SK-N-SH (cell line): ENCODE data around the gene PKM. TPM values are rescaled to one million over a fixed set of nuclear protein-coding genes. Genes with fewer than 3 reads are reported as not detected.
A peak's percentile ranks its signal among the peaks of the same experiment; 100 is the strongest.

Experiments
- CHD2 ChIP-seq: fragments of 150-350 bp; IDR thresholded peaks from 2 replicates; pipeline ENCODE4 v1.6.1; 2018; ENCODE audit warnings: low read length; ENCODE audit not compliant: partially characterized antibody
- ELF1 ChIP-seq: IDR thresholded peaks from 2 replicates; pipeline ENCODE4 v1.4.0; 2012
- EP300 ChIP-seq, 2 experiments: IDR thresholded peaks; 2 replicates each; pipeline versions ENCODE4 v1.4.0 to v1.6.1; 2012; ENCODE audit warnings: borderline replicate concordance in 1 of 2, low read depth in 1 of 2, low read length in 1 of 2
- EZH2phosphoT487 ChIP-seq: fragments of 200-600 bp; sonication (generic); IDR thresholded peaks from 2 replicates; pipeline ENCODE4 v1.6.1; 2017; ENCODE audit warnings: low read depth, mixed run types, mild to moderate bottlenecking, antibody characterized with exemption, moderate library complexity, borderline replicate concordance
- FOSL2 ChIP-seq: IDR thresholded peaks from 2 replicates; pipeline ENCODE4 v1.4.0; 2012; ENCODE audit warnings: low read depth, mild to moderate bottlenecking, moderate library complexity, borderline replicate concordance
- GABPA ChIP-seq: IDR thresholded peaks from 2 replicates; pipeline ENCODE4 v1.4.0; 2012; ENCODE audit warnings: low read depth, mild to moderate bottlenecking
- GATA2 ChIP-seq: sonication (generic); formaldehyde crosslinking; IDR thresholded peaks from 2 replicates; pipeline ENCODE4 v1.5.0; 2020; ENCODE audit warnings: mild to moderate bottlenecking, missing genetic modification reagents
- JUND ChIP-seq: IDR thresholded peaks from 2 replicates; pipeline ENCODE4 v1.4.0; 2012
- MXI1 ChIP-seq: IDR thresholded peaks from 2 replicates; pipeline ENCODE4 v1.6.1; 2012; ENCODE audit warnings: mild to moderate bottlenecking, low read depth, low read length, improper control_type of control experiment
- NRF1 ChIP-seq: IDR thresholded peaks from 2 replicates; pipeline ENCODE4 v1.6.1; 2012; ENCODE audit warnings: low read depth, mild to moderate bottlenecking, low read length
- POLR2AphosphoS5 ChIP-seq: IDR thresholded peaks from 2 replicates; pipeline ENCODE4 v1.6.1; 2012; ENCODE audit warnings: low read depth, low read length
- RAD21 ChIP-seq: IDR thresholded peaks from 2 replicates; pipeline ENCODE4 v1.6.1; 2012; ENCODE audit warnings: mild to moderate bottlenecking, low read length
- RCOR1 ChIP-seq: fragments of 150-350 bp; IDR thresholded peaks from 2 replicates; pipeline ENCODE4 v1.6.1; 2017; ENCODE audit warnings: antibody characterized with exemption, low read length
- REST ChIP-seq: IDR thresholded peaks from 2 replicates; pipeline ENCODE4 v1.6.1; 2012; ENCODE audit warnings: mild to moderate bottlenecking, low read depth, low read length, moderate library complexity
- RFX5 ChIP-seq: IDR thresholded peaks from 2 replicates; pipeline ENCODE4 v1.6.1; 2012; ENCODE audit warnings: mild to moderate bottlenecking, improper control_type of control experiment, low read length
- RXRA ChIP-seq: IDR thresholded peaks from 2 replicates; pipeline ENCODE4 v1.4.0; 2012; ENCODE audit warnings: low read depth, mild to moderate bottlenecking, borderline replicate concordance
- SIN3A ChIP-seq: IDR thresholded peaks from 2 replicates; pipeline ENCODE4 v1.6.1; 2012; ENCODE audit warnings: low read depth, mild to moderate bottlenecking, low read length, moderate library complexity, borderline replicate concordance
- SMC3 ChIP-seq: IDR thresholded peaks from 2 replicates; pipeline ENCODE4 v1.6.1; 2012; ENCODE audit warnings: low read depth, low read length, improper control_type of control experiment
- TAF1 ChIP-seq: IDR thresholded peaks from 2 replicates; pipeline ENCODE4 v1.6.1; 2012; ENCODE audit warnings: low read depth, mild to moderate bottlenecking, low read length, moderate library complexity, borderline replicate concordance
- TEAD4 ChIP-seq: IDR thresholded peaks from 2 replicates; pipeline ENCODE4 v1.4.0; 2012; ENCODE audit warnings: mild to moderate bottlenecking, borderline replicate concordance; ENCODE audit not compliant: insufficient read depth
- USF2 ChIP-seq: fragments of 150-350 bp; IDR thresholded peaks from 2 replicates; pipeline ENCODE4 v1.6.1; 2017; ENCODE audit warnings: antibody characterized with exemption, low read length, low read depth, borderline replicate concordance
- YY1 ChIP-seq: IDR thresholded peaks from 2 replicates; pipeline ENCODE4 v1.4.0; 2012; ENCODE audit warnings: low read depth, mild to moderate bottlenecking
- polyA plus RNA-seq, 3 experiments: library from polyadenylated mRNA; depleted of rRNA; stranded (reverse); fragments of >200 nt; gene quantifications; 2 replicates each; pipeline ENCODE4 v1.2.3, GENCODE V29; 2012
- TF ChIP-seq, protein P1 (sequence below): fragments of 200-600 bp; sonication (generic); IDR thresholded peaks from 2 replicates; pipeline ENCODE4 v1.6.1; 2017; ENCODE audit warnings: antibody characterized with exemption, mild to moderate bottlenecking, moderate library complexity

Gene PKM
- polyA plus RNA-seq, 1 of the 3 experiments (the other 2 are of a cell fraction) = 1,453 TPM

GRCh38 chr15:72199721-72200212, 31.2 kb downstream of the PKM start (continued):
- no peak for TF ChIP-seq REST
- peak; percentile 92 for TF ChIP-seq RAD21
- no peak for TF ChIP-seq ELF1
- TF ChIP-seq EZH2phosphoT487 = no peak
- no peak for TF ChIP-seq YY1
- TF ChIP-seq SIN3A = no peak
- TF ChIP-seq RCOR1 = 0 out of 2 replicates have a peak, but pooled peaks have one; percentile 32
- no peak for TF ChIP-seq USF2
- no peak for TF ChIP-seq FOSL2
- peak; percentile 29; the same call in 1 of the 2 replicates for TF ChIP-seq MXI1
- TF ChIP-seq TEAD4 = no peak
- TF ChIP-seq CHD2 = peak; percentile 20
- TF ChIP-seq GATA2 (CRISPR knock-in tag) = no peak
- TF ChIP-seq, protein P1, sequence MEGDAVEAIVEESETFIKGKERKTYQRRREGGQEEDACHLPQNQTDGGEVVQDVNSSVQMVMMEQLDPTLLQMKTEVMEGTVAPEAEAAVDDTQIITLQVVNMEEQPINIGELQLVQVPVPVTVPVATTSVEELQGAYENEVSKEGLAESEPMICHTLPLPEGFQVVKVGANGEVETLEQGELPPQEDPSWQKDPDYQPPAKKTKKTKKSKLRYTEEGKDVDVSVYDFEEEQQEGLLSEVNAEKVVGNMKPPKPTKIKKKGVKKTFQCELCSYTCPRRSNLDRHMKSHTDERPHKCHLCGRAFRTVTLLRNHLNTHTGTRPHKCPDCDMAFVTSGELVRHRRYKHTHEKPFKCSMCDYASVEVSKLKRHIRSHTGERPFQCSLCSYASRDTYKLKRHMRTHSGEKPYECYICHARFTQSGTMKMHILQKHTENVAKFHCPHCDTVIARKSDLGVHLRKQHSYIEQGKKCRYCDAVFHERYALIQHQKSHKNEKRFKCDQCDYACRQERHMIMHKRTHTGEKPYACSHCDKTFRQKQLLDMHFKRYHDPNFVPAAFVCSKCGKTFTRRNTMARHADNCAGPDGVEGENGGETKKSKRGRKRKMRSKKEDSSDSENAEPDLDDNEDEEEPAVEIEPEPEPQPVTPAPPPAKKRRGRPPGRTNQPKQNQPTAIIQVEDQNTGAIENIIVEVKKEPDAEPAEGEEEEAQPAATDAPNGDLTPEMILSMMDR = peak; percentile 88
- peak; percentile 69 for TF ChIP-seq SMC3
- peak; percentile 14; the same call in 1 of the 2 replicates for TF ChIP-seq POLR2AphosphoS5
- no peak for TF ChIP-seq NRF1
- no peak for TF ChIP-seq RFX5
- TF ChIP-seq TAF1 = no peak
- TF ChIP-seq EP300 (IDR thresholded peaks at IDR 0.05; ENCODE audit: borderline replicate concordance in 1 of 2, low read depth in 1 of 2, low read length in 1 of 2) = no peak
- TF ChIP-seq JUND = no peak
- TF ChIP-seq GABPA = no peak
- no peak for TF ChIP-seq RXRA
